RWPE1 (cell line): ENCODE results near the gene IFIT2.
"Not testable (repeated sequence)": the region's sequence is repeated elsewhere in the genome, so short reads cannot be mapped to it uniquely, and the experiment has no call there.

Experiments used
- CTCF ChIA-PET: fragments of 350-600 bp; sonication (Branson Sonifier 250); formaldehyde crosslinking; extraction: SDS; loops from one replicate; lab custom pipeline; 2021; lab: Yijun Ruan, JAX
- POLR2A ChIA-PET: fragments of 400-600 bp; formaldehyde crosslinking; extraction: SDS; loops from one replicate; lab custom pipeline; 2020; ENCODE audit warnings: antibody characterized with exemption; ENCODE audit not compliant: low non-redundant PET; lab: Yijun Ruan, JAX
- DNase-seq: peaks from one replicate; pipeline ENCODE4 v3.0.0; 2012; ENCODE audit warnings: low spot score
- H3K27ac ChIP-seq: fragments of 450-650 bp; 2 replicates; pipeline ENCODE4 v1.5.1; 2017
- CTCF ChIP-seq: fragments of 450-650 bp; conservative IDR thresholded peaks from 2 replicates; pipeline ENCODE4 v1.5.1; 2017; ENCODE audit warnings: low read depth, mild to moderate bottlenecking

The IFIT2 gene

GRCh38 chr10:89348975-89349374 is 47.1 kb downstream of the IFIT2 start:
- ChIA-PET CTCF (no interaction called here), POLR2A (no interaction called here)
- H3K27ac ChIP-seq, result no peak overlapping the region
- DNase-seq, result no peak
- no peak for TF ChIP-seq CTCF

- CTCF ChIA-PET, DNase-seq, POLR2A ChIA-PET: not testable (repeated sequence)
- H3K27ac ChIP-seq, result peak overlapping the region; percentile 68
Observed at GRCh38 chr10:89350631-89351315, 48.9 kb downstream of the IFIT2 start.

- ChIA-PET CTCF (no interaction called here), POLR2A (no interaction called here)
- DNase-seq, result no peak
- no peak for TF ChIP-seq CTCF
- H3K27ac ChIP-seq, result peak overlapping the region; percentile 68
Observed at GRCh38 chr10:89351412-89351779, 49.5 kb downstream of the IFIT2 start.

- DNase-seq, result peak; percentile 78
- CTCF ChIA-PET, result no interaction called here
- no peak for TF ChIP-seq CTCF
- peak overlapping the region; percentile 31; the same call in 1 of the 2 replicates for H3K27ac ChIP-seq
- POLR2A ChIA-PET, result no interaction called here
Observed at GRCh38 chr10:89351780-89352597, 50.1 kb downstream of the IFIT2 start.

- TF ChIP-seq CTCF, result no peak
- no peak for DNase-seq
- H3K27ac ChIP-seq, result no peak overlapping the region
- POLR2A ChIA-PET, result no interaction called here
- CTCF ChIA-PET, result interaction anchor here (0.7 kb wide), 1 partner anchor 17 kb away, joined by 7 read pairs; no protein-coding TSS in a partner anchor
Observed at GRCh38 chr10:89352802-89353201, 51.0 kb downstream of the IFIT2 start.

GRCh38 chr10:89355394-89355931 is 53.6 kb downstream of the IFIT2 start:
- ChIA-PET POLR2A (no interaction called here), CTCF (interaction anchor here (0.8 kb wide), 1 partner anchor 14 kb away, joined by 5 read pairs; no protein-coding TSS in a partner anchor)
- TF ChIP-seq CTCF, result no peak
- DNase-seq, result no peak
- H3K27ac ChIP-seq, result no peak overlapping the region

- DNase-seq, result no peak
- ChIA-PET POLR2A (no interaction called here), CTCF (interaction anchor here (0.6 to 0.8 kb wide), 5 partner anchors 25 to 363 kb away, joined by 3 to 6 read pairs (median 3); no protein-coding TSS in a partner anchor)
- H3K27ac ChIP-seq, result no peak overlapping the region
- no peak for TF ChIP-seq CTCF
Observed at GRCh38 chr10:89357096-89357495, 55.2 kb downstream of the IFIT2 start.
